ENCODE results near the gene SNX21.
A peak's percentile ranks its signal among the peaks of the same experiment; 100 is the strongest.

Gene SNX21

GRCh38 chr20:45853484-45853883 lies 19.9 kb downstream of the SNX21 start:
- H3K27ac ChIP-seq = no peak overlapping the region
- TF ChIP-seq CTCF (IDR thresholded peaks at IDR 0.05) = no peak
- H3K4me1 ChIP-seq (ENCODE audit: control insufficient read depth in 1 of 2, insufficient read depth in 1 of 2, low read depth in 1 of 2, low read length in 1 of 2) = peaks cover 22 to 23% of the 10 kb centered on the region in 2 experiments
- no peaks in the 10 kb centered on the region for H3K9me3 ChIP-seq
- H3K4me3 ChIP-seq (ENCODE audit: low read depth in 1 of 2, low read length in 1 of 2) = no peak overlapping the region
- peaks cover 66% of the 10 kb centered on the region for H3K36me3 ChIP-seq
- no peaks in the 10 kb centered on the region for H3K27me3 ChIP-seq

GRCh38 chr20:45857114-45857881 lies 23.7 kb downstream of the SNX21 start, which contains the start of the genes ACOT8 and ZSWIM3:
ACOT8 (minus strand) TSS chr20:45857392; CDS start chr20:45857315, 77 bp downstream.
ZSWIM3 (plus strand) TSS chr20:45857614; CDS start chr20:45857826, 212 bp downstream.
- H3K27me3 ChIP-seq = no peaks in the 10 kb centered on the region
- TF ChIP-seq CTCF (IDR thresholded peaks at IDR 0.05) = peak; percentile 4
- peaks cover 22 to 23% of the 10 kb centered on the region in 2 experiments for H3K4me1 ChIP-seq (ENCODE audit: control insufficient read depth in 1 of 2, insufficient read depth in 1 of 2, low read depth in 1 of 2, low read length in 1 of 2)
- peaks cover 28% of the 10 kb centered on the region for H3K36me3 ChIP-seq
- no peaks in the 10 kb centered on the region for H3K9me3 ChIP-seq
- peak within 1 kb of the TSS; percentile 81 to 90 for H3K4me3 ChIP-seq (ENCODE audit: low read depth in 1 of 2, low read length in 1 of 2)
- H3K27ac ChIP-seq = peak within 1 kb of the TSS; percentile 83

- no peak for TF ChIP-seq CTCF (IDR thresholded peaks at IDR 0.05)
Measured at GRCh38 chr20:45857882-45858216, 24.2 kb downstream of the SNX21 start.

GRCh38 chr20:45859916-45860315 lies 26.3 kb downstream of the SNX21 start:
- Histone ChIP-seq H3K4me1 (ENCODE audit: control insufficient read depth in 1 of 2, insufficient read depth in 1 of 2, low read depth in 1 of 2, low read length in 1 of 2) (peaks cover 22 to 23% of the 10 kb centered on the region in 2 experiments), H3K4me3 (ENCODE audit: low read depth in 1 of 2, low read length in 1 of 2) (no peak overlapping the region), H3K27me3 (no peaks in the 10 kb centered on the region), H3K9me3 (no peaks in the 10 kb centered on the region), H3K27ac (no peak overlapping the region), H3K36me3 (peaks cover 3% of the 10 kb centered on the region)
- no peak for TF ChIP-seq CTCF (IDR thresholded peaks at IDR 0.05)

More at GRCh38 chr20:45857882-45858216, 24.2 kb downstream of the SNX21 start:
- peak overlapping the region; percentile 83 for H3K27ac ChIP-seq
- peak overlapping the region; percentile 81 to 90 for H3K4me3 ChIP-seq (ENCODE audit: low read depth in 1 of 2, low read length in 1 of 2)
- peaks cover 22 to 23% of the 10 kb centered on the region in 2 experiments for H3K4me1 ChIP-seq (ENCODE audit: control insufficient read depth in 1 of 2, insufficient read depth in 1 of 2, low read depth in 1 of 2, low read length in 1 of 2)
- no peaks in the 10 kb centered on the region for H3K9me3 ChIP-seq
- H3K27me3 ChIP-seq = no peaks in the 10 kb centered on the region
- peaks cover 23% of the 10 kb centered on the region for H3K36me3 ChIP-seq

- H3K36me3 ChIP-seq = no peaks in the 10 kb centered on the region
- H3K27ac ChIP-seq = no peak overlapping the region
- H3K4me3 ChIP-seq (ENCODE audit: low read depth in 1 of 2, low read length in 1 of 2) = no peak overlapping the region
- peaks cover 22 to 23% of the 10 kb centered on the region in 2 experiments for H3K4me1 ChIP-seq (ENCODE audit: control insufficient read depth in 1 of 2, insufficient read depth in 1 of 2, low read depth in 1 of 2, low read length in 1 of 2)
- no peak for TF ChIP-seq CTCF (IDR thresholded peaks at IDR 0.05)
- no peaks in the 10 kb centered on the region for H3K9me3 ChIP-seq
- no peaks in the 10 kb centered on the region for H3K27me3 ChIP-seq
Measured at GRCh38 chr20:45860560-45861220, 27.1 kb downstream of the SNX21 start.

Data from neutrophil (primary cell).